HG02970 (cell line): ENCODE results near the gene ERCC6L.

ENCODE experiments used
- ATAC-seq: cut with Tn5 transposase; IDR thresholded peaks from one replicate; pipeline ENCODE4 v1.9.1; 2021; ENCODE audit warnings: mild to moderate bottlenecking, moderate library complexity, moderate number of reproducible peaks; ENCODE audit not compliant: unreplicated experiment, low FRiP score

ERCC6L gene

DNA sequence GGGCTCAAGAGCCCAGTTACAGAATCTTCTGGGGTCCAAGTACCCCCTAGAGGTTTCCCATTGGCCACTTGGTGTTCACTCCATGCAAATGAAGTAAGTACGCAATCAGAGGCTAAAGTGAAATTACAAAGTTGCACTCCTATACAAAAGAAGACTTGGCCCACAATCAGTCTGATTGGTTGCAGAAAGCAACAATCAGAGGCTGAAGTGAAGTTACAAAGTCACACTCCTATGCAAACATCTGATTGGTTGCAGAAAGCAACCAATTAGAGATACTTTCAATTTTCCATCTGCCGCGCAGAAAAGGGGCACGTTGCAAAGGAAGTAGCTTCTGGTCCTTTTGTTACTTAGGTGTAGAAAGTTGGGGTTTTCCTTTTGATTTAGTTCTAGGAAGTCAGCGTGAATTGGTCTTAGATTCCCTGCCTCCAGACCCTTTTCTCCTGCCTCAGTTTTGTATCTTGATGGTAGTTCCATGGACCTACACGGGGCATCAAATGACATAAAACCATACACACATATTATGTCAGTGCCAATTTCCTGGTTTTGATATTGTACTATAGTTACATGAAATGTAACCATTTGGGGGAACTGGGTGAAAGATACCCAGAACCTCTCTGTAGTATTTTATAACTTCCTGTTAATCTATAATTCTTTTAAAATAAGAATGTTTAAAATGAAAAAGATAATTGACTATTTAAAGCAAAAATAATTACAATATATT, 69.7 kb downstream of the ERCC6L start:
- ATAC-seq = no peak

DNA sequence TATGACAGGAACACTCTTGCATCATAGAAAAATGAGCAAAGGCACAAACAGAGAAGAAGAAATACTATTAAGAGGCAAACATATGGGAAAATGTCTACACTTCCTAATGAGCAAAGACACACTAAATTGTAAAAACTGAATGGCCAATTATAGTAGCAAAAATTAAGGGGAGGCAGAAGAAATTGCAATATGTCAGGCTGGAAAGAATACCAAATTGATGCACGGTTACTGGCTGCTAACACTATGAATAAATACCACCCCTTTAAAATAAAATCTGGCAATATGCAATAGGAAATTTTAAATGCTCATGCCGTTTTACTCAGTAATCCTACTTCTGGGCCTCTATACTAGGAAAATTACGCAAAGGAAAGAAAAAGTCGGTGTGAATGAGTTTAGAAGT, 73.3 kb downstream of the ERCC6L start:
- no peak for ATAC-seq

DNA sequence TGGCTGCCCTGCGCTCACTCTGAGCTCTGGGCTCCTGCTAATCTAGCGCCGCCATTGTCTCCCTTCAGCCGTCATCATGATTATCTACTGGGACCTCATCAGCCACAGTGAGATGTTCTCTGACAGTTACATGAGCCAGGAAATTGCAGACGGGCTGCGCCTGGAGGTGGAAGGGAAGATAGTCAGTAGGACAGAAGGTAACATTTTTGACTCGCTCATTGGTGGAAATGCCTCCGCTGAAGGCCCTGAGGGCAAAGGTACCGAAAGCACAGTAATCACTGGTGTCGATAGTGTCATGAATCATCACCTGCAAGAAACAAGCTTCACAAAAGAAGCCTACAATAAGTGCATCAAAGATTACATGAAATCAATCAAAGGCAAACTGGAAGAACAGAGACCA, 79.1 kb downstream of the ERCC6L start:
- ATAC-seq = no peak

DNA sequence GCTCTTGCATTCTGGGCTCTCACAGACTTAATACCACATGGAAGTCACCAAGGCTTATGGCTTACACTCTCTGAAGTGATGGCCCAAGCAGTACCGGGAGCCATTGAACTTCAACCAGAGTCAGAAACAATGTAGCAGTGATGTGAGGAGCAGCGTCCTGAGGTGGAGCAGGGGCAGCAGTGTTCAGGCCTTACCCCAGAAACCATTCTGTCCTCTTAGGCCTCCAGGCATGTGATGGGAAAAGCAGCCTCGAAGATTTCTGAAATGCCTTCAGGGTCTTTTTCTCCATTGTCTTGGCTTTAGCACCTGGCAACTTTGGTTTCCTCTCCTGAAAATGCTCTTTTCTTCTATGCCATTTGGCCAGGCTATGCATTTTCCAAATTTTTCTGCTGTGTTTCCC, 80.1 kb downstream of the ERCC6L start:
- no peak for ATAC-seq
